ENCODE measurements around the gene FGFBP3. TPM values are rescaled to one million over a fixed set of nuclear protein-coding genes. Genes with fewer than 3 reads are reported as not detected.

Gene FGFBP3
- total RNA-seq, 5 donors from 2014 or later (not counting 1 experiment from before 2014, with no cell fraction given) = 0.98 to 6.7 (median 5.9) TPM

Other genes starting within 250 kb of the FGFBP3 start
- 10 to 100 TPM; 41.0 to 53.7 (median 47.6) TPM for gene TNKS2, start 111.1 kb downstream of the FGFBP3 start, total RNA-seq
- gene BTAF1, start 14.3 kb upstream of the FGFBP3 start, total RNA-seq = 10 to 100 TPM; 61.0 to 81.8 (median 66.5) TPM